PC-9 (cell line): ENCODE results near the gene HOXB9. TPM values are rescaled to one million over a fixed set of nuclear protein-coding genes. Genes with fewer than 3 reads are reported as not detected.

ENCODE experiments used
- BruUV-seq: library from RNA; stranded (reverse); fragments of 400-500 nt; replicated peaks from 2 replicates; lab custom pipeline; 2021; lab: Mats Ljungman, UMichigan
- CTCF ChIA-PET: fragments of 300-600 bp; sonication (Branson Sonifier 250); formaldehyde crosslinking; loops from one replicate; lab custom pipeline; 2022; ENCODE audit warnings: antibody characterized with exemption; lab: Charles Lee
- POLR2A ChIA-PET: fragments of 300-600 bp; sonication (Branson Sonifier 250); formaldehyde crosslinking; loops from one replicate; lab custom pipeline; 2022; ENCODE audit warnings: antibody characterized with exemption; ENCODE audit not compliant: unreplicated experiment; lab: Charles Lee
- DNase-seq, 2 experiments: peaks; one replicate each; pipeline versions ENCODE4 v3.0.0 to v3.0.0-alpha.2; 2015 to 2022; ENCODE audit warnings: mixed read lengths in 1 of 2
- H2AFZ ChIP-seq: fragments of 200-600 bp; sonication (generic); 2 replicates; pipeline ENCODE4 v1.8.1; 2017; ENCODE audit warnings: antibody characterized with exemption
- H3F3A ChIP-seq: fragments of 200-600 bp; sonication (generic); 2 replicates; pipeline ENCODE4 v1.8.1; 2017; ENCODE audit warnings: antibody characterized with exemption, mild to moderate bottlenecking, low read depth; ENCODE audit not compliant: insufficient read depth
- H3K27ac ChIP-seq: fragments of 200-600 bp; sonication (generic); 2 replicates; pipeline ENCODE4 v1.6.1; 2016; ENCODE audit warnings: mixed run types
- H3K27me3 ChIP-seq: fragments of 200-600 bp; sonication (generic); 2 replicates; pipeline ENCODE4 v1.6.1; 2016; ENCODE audit warnings: low read depth, mixed run types; ENCODE audit not compliant: insufficient read depth
- H3K36me3 ChIP-seq: fragments of 200-600 bp; sonication (generic); 2 replicates; pipeline ENCODE4 v1.6.1; 2016; ENCODE audit warnings: low read depth, mixed run types
- H3K4me1 ChIP-seq: fragments of 200-600 bp; sonication (generic); replicated peaks from 2 replicates; pipeline ENCODE4 v1.6.1; 2016; ENCODE audit warnings: mixed run types; ENCODE audit not compliant: insufficient read depth
- H3K4me2 ChIP-seq: fragments of 200-600 bp; sonication (generic); 2 replicates; pipeline ENCODE4 v1.6.1; 2017; ENCODE audit warnings: mixed run types
- H3K4me3 ChIP-seq: fragments of 200-600 bp; sonication (generic); 2 replicates; pipeline ENCODE4 v1.6.1; 2016; ENCODE audit warnings: mixed run types
- H3K79me2 ChIP-seq: fragments of 200-600 bp; sonication (generic); 2 replicates; pipeline ENCODE4 v1.6.1; 2017; ENCODE audit warnings: low read depth, mixed run types
- H3K9me2 ChIP-seq: fragments of 200-600 bp; sonication (generic); 2 replicates; pipeline ENCODE4 v1.8.1; 2017; ENCODE audit warnings: mild to moderate bottlenecking; ENCODE audit not compliant: insufficient read depth
- H3K9me3 ChIP-seq: fragments of 200-600 bp; sonication (generic); 2 replicates; pipeline ENCODE4 v1.8.1; 2016; ENCODE audit warnings: low read depth; ENCODE audit not compliant: insufficient read depth
- H4K20me1 ChIP-seq: fragments of 200-600 bp; sonication (generic); 2 replicates; pipeline ENCODE4 v1.8.1; 2017; ENCODE audit not compliant: insufficient read depth
- EZH2 ChIP-seq: fragments of 200-600 bp; sonication (generic); IDR thresholded peaks from 2 replicates; pipeline ENCODE4 v1.8.0; 2017; ENCODE audit warnings: antibody characterized with exemption, low read depth
- intact Hi-C: fragments of 100-400 bp; cut with micrococcal nuclease; formaldehyde crosslinking; loops from one replicate; pipeline ENCODE4 v1.10.0; 2022; ENCODE audit not compliant: unreplicated experiment
- total RNA-seq: library from RNA; stranded (reverse); gene quantifications from 2 replicates; pipeline ENCODE4 v1.2.3, GENCODE V29; 2021
- TF ChIP-seq, protein P1 (sequence below): fragments of 200-600 bp; sonication (generic); conservative IDR thresholded peaks from 2 replicates; pipeline ENCODE4 v1.6.1; 2017; ENCODE audit warnings: mixed run types, antibody characterized with exemption, mild to moderate bottlenecking, moderate library complexity

HOXB9 gene
- total RNA-seq, 1 experiment from 2014 or later = 0.70 TPM

DNA sequence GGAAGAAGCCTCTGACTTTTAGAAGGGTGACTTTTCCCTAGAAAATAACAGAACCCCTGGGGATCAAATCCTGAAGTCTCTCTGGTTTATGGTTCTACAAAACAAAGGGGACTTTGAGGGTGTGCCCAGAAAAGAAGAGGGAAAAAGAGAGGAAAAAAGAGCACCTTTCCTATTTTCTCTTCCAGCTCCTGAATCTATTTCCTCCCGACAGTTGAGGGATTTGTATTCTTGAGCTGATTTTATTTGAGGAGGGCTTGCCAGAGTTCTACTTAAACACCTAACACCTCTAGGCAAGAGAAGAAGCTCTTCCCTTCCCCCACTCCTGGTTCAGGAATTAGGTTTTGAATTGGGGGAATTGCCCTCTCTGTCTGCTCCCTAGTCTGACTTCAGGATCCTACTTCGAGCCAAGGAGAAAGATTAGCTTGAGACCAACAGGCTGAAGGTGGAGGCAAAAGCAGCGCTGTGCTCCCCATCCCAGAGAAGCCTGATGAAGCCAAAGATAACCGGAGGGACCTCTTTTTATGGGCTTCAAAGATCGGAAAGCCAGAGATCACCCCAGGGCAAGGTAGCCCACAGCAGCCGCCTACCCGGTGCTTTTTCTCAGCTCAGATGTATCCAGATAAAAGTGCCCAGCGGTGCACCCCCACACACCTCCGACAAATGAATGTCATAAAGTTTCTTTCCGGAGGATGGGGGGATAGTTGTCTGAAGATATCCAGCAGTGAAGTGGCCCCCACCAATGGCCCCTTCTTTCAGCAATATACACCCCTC is 36.9 kb downstream of the HOXB9 start:
- no peak for TF ChIP-seq EZH2
- TF ChIP-seq, protein P1, sequence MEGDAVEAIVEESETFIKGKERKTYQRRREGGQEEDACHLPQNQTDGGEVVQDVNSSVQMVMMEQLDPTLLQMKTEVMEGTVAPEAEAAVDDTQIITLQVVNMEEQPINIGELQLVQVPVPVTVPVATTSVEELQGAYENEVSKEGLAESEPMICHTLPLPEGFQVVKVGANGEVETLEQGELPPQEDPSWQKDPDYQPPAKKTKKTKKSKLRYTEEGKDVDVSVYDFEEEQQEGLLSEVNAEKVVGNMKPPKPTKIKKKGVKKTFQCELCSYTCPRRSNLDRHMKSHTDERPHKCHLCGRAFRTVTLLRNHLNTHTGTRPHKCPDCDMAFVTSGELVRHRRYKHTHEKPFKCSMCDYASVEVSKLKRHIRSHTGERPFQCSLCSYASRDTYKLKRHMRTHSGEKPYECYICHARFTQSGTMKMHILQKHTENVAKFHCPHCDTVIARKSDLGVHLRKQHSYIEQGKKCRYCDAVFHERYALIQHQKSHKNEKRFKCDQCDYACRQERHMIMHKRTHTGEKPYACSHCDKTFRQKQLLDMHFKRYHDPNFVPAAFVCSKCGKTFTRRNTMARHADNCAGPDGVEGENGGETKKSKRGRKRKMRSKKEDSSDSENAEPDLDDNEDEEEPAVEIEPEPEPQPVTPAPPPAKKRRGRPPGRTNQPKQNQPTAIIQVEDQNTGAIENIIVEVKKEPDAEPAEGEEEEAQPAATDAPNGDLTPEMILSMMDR = no peak
- Histone ChIP-seq H3K4me3 (no peak overlapping the region), H3K27me3 (no peaks in the 10 kb centered on the region), H2AFZ (no peak overlapping the region), H3K79me2 (0 out of 2 replicates have a peak, but pooled peaks cover 3% of the 10 kb centered on the region), H3K9me3 (no peaks in the 10 kb centered on the region), H3F3A (peaks cover 13% of the 10 kb centered on the region; the same call in 1 of the 2 replicates), H4K20me1 (no peaks in the 10 kb centered on the region), H3K27ac (no peak overlapping the region), H3K36me3 (no peaks in the 10 kb centered on the region; the same call in none of the 2 replicates), H3K4me1 (peaks cover 12% of the 10 kb centered on the region), H3K4me2 (no peak overlapping the region), H3K9me2 (no peaks in the 10 kb centered on the region)
- BruUV-seq = no TSS peak
- POLR2A ChIA-PET = no interaction called here
- DNase-seq = no peak
- intact Hi-C loops = no loop called here
- CTCF ChIA-PET = interaction anchor here (0.7 kb wide), 1 partner anchor 471 kb away, joined by 4 read pairs; no protein-coding TSS in a partner anchor

DNA sequence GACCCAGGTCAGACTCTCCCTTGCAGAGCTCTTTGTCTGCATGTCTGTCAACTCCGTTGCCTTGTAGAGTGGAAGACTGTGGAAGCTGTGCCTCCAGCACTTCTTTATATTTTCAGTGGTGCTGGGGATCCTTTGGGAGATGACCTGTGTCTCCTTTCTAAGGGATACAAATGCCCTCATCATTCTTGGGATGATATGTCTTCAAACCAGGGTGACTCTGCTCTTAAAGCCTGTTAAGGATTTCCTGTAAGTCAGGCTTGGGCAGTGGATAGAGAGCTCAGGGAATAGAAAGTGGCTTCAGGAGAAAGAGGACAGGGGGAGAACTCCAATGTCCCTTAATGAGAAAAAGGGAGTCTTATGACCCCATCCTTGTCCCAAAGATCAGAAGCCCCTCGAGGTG is 37.6 kb downstream of the HOXB9 start:
- Histone ChIP-seq H3K27me3 (no peaks in the 10 kb centered on the region), H3K9me2 (no peaks in the 10 kb centered on the region), H3K4me3 (no peak overlapping the region), H3K4me1 (peaks cover 12% of the 10 kb centered on the region), H3F3A (peaks cover 13% of the 10 kb centered on the region; the same call in 1 of the 2 replicates), H3K9me3 (no peaks in the 10 kb centered on the region), H2AFZ (no peak overlapping the region), H3K36me3 (no peaks in the 10 kb centered on the region; the same call in none of the 2 replicates), H3K4me2 (no peak overlapping the region), H3K79me2 (0 out of 2 replicates have a peak, but pooled peaks cover 5% of the 10 kb centered on the region), H4K20me1 (no peaks in the 10 kb centered on the region), H3K27ac (no peak overlapping the region)
- no peak for TF ChIP-seq EZH2
- TF ChIP-seq, protein P1 = no peak
- no TSS peak for BruUV-seq
- ChIA-PET POLR2A (no interaction called here), CTCF (no interaction called here)
- no peak for DNase-seq
- intact Hi-C loops = no loop called here

DNA sequence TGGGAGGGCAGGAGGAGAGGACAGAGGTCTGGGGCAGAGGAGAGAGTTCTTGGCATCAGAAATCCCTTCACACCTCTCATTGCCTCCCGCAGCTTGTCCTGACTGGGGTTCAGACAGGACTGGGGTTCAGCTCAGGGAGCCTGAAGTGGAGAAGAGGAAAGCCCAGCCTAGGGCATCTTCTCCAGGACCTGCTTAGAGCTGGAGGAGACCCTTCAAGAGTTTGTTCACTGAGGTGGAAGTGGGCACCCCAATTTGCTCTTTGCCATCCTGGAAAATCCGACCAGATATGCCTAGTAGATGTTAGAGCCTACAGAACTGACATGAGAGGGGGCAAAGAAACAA is 38.1 kb downstream of the HOXB9 start:
- ChIA-PET CTCF (no interaction called here), POLR2A (no interaction called here)
- BruUV-seq = no TSS peak
- Histone ChIP-seq H3K4me1 (peaks cover 12% of the 10 kb centered on the region), H3K4me3 (no peak overlapping the region), H4K20me1 (no peaks in the 10 kb centered on the region), H3K9me3 (no peaks in the 10 kb centered on the region), H2AFZ (no peak overlapping the region), H3K27ac (0 out of 2 replicates have a peak overlapping the region, but pooled peaks have one; percentile 23), H3K79me2 (0 out of 2 replicates have a peak, but pooled peaks cover 5% of the 10 kb centered on the region), H3K4me2 (no peak overlapping the region; the same call in 1 of the 2 replicates), H3K9me2 (no peaks in the 10 kb centered on the region), H3F3A (peaks cover 13% of the 10 kb centered on the region; the same call in 1 of the 2 replicates), H3K36me3 (no peaks in the 10 kb centered on the region; the same call in 1 of the 2 replicates), H3K27me3 (no peaks in the 10 kb centered on the region)
- DNase-seq = no peak
- intact Hi-C loops = no loop called here
- TF ChIP-seq, protein P1 = no peak
- no peak for TF ChIP-seq EZH2
